Fibroblast of mammary gland (primary cell): ENCODE data around the gene NPTX2.

Source experiments
- DNase-seq: peaks from one replicate; pipeline ENCODE4 v3.0.0-alpha.2; 2010; ENCODE audit warnings: low read depth
- H3K4me3 ChIP-seq: 2 replicates; pipeline ENCODE4 v1.5.1; 2011; ENCODE audit warnings: low read depth, mild to moderate bottlenecking, low read length, moderate library complexity; ENCODE audit not compliant: control insufficient read depth
- TF ChIP-seq, protein P1 (sequence below): conservative IDR thresholded peaks from 2 replicates; pipeline ENCODE4 v1.5.1; 2011; ENCODE audit warnings: low read depth, low read length, inconsistent platforms; ENCODE audit not compliant: control insufficient read depth, insufficient read depth

NPTX2 gene

DNA sequence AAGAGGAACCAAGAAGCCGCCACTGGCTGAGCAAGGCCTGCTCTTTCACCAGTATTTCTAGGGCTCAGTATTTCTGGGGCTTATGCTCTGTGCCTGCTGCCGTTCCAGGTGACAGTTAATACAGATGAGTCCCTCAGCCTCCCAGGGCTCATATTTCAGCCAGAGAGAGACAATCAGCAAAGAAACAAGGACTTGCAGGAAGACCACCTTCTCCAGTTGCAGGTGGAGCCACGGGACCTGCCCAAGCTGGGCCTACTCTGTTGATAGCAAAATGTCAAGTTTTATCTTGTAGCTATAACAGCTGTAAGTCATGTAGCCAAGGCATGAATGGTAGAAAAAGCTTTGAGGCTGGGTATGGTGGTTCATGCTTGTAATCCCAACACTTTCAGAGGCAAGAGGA, 42.7 kb downstream of the NPTX2 start:
- no peak for DNase-seq
- TF ChIP-seq, protein P1, sequence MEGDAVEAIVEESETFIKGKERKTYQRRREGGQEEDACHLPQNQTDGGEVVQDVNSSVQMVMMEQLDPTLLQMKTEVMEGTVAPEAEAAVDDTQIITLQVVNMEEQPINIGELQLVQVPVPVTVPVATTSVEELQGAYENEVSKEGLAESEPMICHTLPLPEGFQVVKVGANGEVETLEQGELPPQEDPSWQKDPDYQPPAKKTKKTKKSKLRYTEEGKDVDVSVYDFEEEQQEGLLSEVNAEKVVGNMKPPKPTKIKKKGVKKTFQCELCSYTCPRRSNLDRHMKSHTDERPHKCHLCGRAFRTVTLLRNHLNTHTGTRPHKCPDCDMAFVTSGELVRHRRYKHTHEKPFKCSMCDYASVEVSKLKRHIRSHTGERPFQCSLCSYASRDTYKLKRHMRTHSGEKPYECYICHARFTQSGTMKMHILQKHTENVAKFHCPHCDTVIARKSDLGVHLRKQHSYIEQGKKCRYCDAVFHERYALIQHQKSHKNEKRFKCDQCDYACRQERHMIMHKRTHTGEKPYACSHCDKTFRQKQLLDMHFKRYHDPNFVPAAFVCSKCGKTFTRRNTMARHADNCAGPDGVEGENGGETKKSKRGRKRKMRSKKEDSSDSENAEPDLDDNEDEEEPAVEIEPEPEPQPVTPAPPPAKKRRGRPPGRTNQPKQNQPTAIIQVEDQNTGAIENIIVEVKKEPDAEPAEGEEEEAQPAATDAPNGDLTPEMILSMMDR, result no peak
- no peak overlapping the region for H3K4me3 ChIP-seq

- TF ChIP-seq, protein P1, result no peak
- no peak for DNase-seq
- no peak overlapping the region for H3K4me3 ChIP-seq
Observed at GRCh38 chr7:98661607-98662006, 44.5 kb downstream of the NPTX2 start.

DNA sequence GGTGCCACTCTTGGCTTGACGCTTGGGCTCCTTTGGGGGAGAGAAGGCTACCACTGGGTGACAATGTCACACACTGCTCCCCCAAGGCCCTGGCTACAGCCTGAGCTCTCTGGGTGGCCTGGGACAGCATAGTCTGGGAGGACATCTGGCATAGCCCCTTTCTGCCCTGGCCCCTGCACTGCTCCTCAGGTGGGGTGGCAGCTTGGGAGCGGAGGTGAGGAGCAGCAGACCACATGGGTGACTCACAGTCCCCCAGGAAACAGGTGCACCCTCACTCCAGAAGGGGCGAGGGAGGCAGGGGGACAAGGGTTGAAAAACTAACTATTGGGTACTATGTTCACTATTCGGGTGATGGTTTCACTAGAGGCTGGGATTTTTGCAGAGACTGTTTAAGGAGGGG, 45.2 kb downstream of the NPTX2 start:
- no peak for DNase-seq
- H3K4me3 ChIP-seq, result no peak overlapping the region
- TF ChIP-seq, protein P1, result no peak

GRCh38 chr7:98664882-98665281, 47.8 kb downstream of the NPTX2 start:
- TF ChIP-seq, protein P1, result no peak
- no peak for DNase-seq
- H3K4me3 ChIP-seq, result no peak overlapping the region

GRCh38 chr7:98668255-98668654, 51.2 kb downstream of the NPTX2 start:
- no peak for DNase-seq
- TF ChIP-seq, protein P1, result no peak

GRCh38 chr7:98669329-98670000, 52.4 kb downstream of the NPTX2 start:
- no peak overlapping the region for H3K4me3 ChIP-seq
- DNase-seq, result peak; percentile 12
- TF ChIP-seq, protein P1, result no peak

More at GRCh38 chr7:98668255-98668654, 51.2 kb downstream of the NPTX2 start:
- no peak overlapping the region for H3K4me3 ChIP-seq
